Heart right ventricle (tissue), 16 donors: Measurements from ENCODE around the gene PGAP2. TPM values are rescaled to one million over a fixed set of nuclear protein-coding genes. Genes with fewer than 3 reads are reported as not detected.
A peak's percentile ranks its signal among the peaks of the same experiment; 100 is the strongest.

Experiments
- ATAC-seq, 8 donors: fragments of 200-7000 bp; cut with Tn5 transposase; one replicate each; pipeline ENCODE4 v1.9.1; 2020; ENCODE audit warnings: mild to moderate bottlenecking in 8 of 8, moderate library complexity in 8 of 8, moderate number of reproducible peaks in 1 of 8
- DNase-seq, 2 donors: peaks; one replicate each; pipeline ENCODE4 v3.0.0-alpha.2; 2020
- H3K27ac ChIP-seq, 10 donors: fragments of 200-600 bp; sonication (generic) in 2 of 10; one replicate each; pipeline versions ENCODE4 v1.5.0 to v1.8.0; 2020 to 2022; ENCODE audit warnings: mild to moderate bottlenecking in 3 of 10
- H3K27me3 ChIP-seq, 7 donors: fragments of 200-600 bp; one replicate each; pipeline ENCODE4 v1.8.0; 2021 to 2022; ENCODE audit warnings: mild to moderate bottlenecking in 2 of 7
- H3K36me3 ChIP-seq, 9 donors: fragments of 200-600 bp; sonication (generic) in 1 of 9; one replicate each; pipeline versions ENCODE4 v1.5.0 to v1.8.0; 2020 to 2022; ENCODE audit warnings: mild to moderate bottlenecking in 2 of 9
- H3K4me1 ChIP-seq, 9 donors: fragments of 200-600 bp; sonication (generic) in 1 of 9; one replicate each; pipeline versions ENCODE4 v1.5.0 to v1.8.0; 2020 to 2022; ENCODE audit warnings: mild to moderate bottlenecking in 4 of 9
- H3K4me3 ChIP-seq, 10 donors: fragments of 200-600 bp; sonication (generic) in 2 of 10; one replicate each; pipeline versions ENCODE4 v1.5.0 to v1.8.0; 2020 to 2022; ENCODE audit warnings: mild to moderate bottlenecking in 7 of 10, moderate library complexity in 2 of 10
- H3K9me3 ChIP-seq, 11 donors: fragments of 200-600 bp in 10 of 11; sonication (generic) in 2 of 11; one replicate each; pipeline versions ENCODE4 v1.5.0 to v1.8.0; 2013 to 2022; ENCODE audit warnings: mild to moderate bottlenecking in 2 of 11, control low read depth in 1 of 11, moderate library complexity in 1 of 11
- WGBS, 2 donors: extraction: QIAGEN DNeasy Blood & Tissue Kit; methylation state at CpG; one replicate each; pipeline ENCODE4 v1.1.7; 2013; ENCODE audit warnings: inconsistent platforms in 1 of 2; 5-methylcytosine and 5-hydroxymethylcytosine counted together
- intact Hi-C, 10 donors: fragments of 100-400 bp; cut with DNase I; formaldehyde crosslinking; loops; one replicate each; pipeline versions ENCODE4 v1.11.1 to v1.14.2; 2022
- polyA plus RNA-seq, 2 donors: library from polyadenylated mRNA; stranded (reverse); fragments of 200-250 nt; gene quantifications; one replicate each; pipeline ENCODE4 v1.2.3, GENCODE V29; 2013
- total RNA-seq, 10 donors: library from RNA; stranded (reverse); fragmentation: NEBNext Ultra II Directional in 3 of 10; extraction: Animal tissue kit (Norgen Biotek cat#: 25700) in 3 of 10; gene quantifications; one replicate each; pipeline versions ENCODE4 v1.2.1 to v1.2.4, GENCODE V29; 2021 to 2023
- TF ChIP-seq, protein P1 (sequence below), 9 donors: fragments of 200-600 bp; sonication (generic) in 2 of 9; IDR thresholded peaks; one replicate each; pipeline versions ENCODE4 v1.5.0 to v1.8.0; 2021 to 2022; ENCODE audit warnings: antibody characterized with exemption in 9 of 9, mild to moderate bottlenecking in 5 of 9, moderate library complexity in 1 of 9
- donor health status: Arrhythmogenic right ventricular cardiomyopathy.
- donor health status: ischemic (EF 13 %, LVEDD 7.1; RV severe dilation, severe dysfunction).
- donor health status: healthy with polysubstance abuse.
- donor health status: DM: no; HTN: yes; CAD: no.
- donor health status: DM: no; HTN: no; CAD: no.
- donor health status: ischemic (EF 25% LVEDD 6.9; RV normal size, moderate dysfunction).
- donor health status: ischemic (EF 25% LVEDD 5.7; RV mildly dilated, moderate dysfunction).
- donor health status: healthy.
- donor health status: DM: yes; HTN: yes; CAD: no.
- donor health status: Ischemic cardiomyopathy.
- donor health status: ischemic (EF 35%, LVEDD 5.7; RV mildly dilated, moderate dysfunction).
- donor health status: nonischemic (EF 11% LVEDD 7.7; RV severe dilation, severe dysfunction).
- donor health status: DM: yes; HTN: yes; CAD: no.
- donor health status: PGD.
- donor health status: ischemic (EF 29% LVEDD 5.4; RV normal size, mild dysfunction).
- donor health status: nonischemic (EF 23%, LVEDD 6.1; RV moderate dilation, normal function).

The PGAP2 gene
- total and polyA plus RNA-seq, 12 donors: 12.7 to 29.8 (median 20.9) TPM

DNA sequence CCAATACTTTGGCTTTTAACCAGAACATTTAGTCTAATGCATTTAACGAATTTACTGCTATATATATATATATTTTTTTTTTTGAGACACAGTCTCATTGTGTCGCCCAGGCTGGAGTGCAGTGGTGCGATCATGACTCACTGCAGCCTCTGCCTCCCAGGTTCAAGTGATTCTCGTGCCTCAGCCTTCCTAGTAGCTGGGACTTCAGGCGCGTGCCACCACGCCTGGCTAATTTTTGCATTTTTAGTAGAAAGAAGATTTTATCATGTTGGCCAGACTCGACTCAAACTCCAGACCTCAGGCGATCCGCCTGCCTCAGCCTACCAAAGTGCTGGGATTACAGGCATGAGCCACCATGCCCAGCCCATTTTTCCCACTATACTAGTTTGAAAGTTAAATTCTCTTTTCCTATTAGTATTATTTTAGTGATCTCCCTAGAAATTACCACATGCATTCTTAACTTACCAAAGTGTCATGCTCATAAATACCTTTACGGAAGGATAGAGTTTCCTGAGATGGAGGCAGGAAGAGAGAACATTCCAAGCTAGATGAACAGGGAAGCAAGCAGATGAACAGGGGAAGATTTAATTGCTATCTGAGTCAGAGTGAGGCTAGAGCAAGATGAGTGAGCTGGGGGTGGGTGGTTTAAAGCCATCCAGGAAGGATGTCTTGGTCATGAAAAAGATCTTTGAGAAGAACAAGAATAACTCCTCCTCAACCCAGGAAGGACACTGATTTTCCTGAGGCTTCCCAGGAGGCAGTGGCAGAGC lies 4.4 kb upstream of the PGAP2 start:
- Histone ChIP-seq H3K36me3 (no peaks in the 10 kb centered on the region), H3K4me3 (no peak overlapping the region), H3K27me3 (no peaks in the 10 kb centered on the region), H3K9me3 (no peaks in the 10 kb centered on the region), H3K4me1 (peaks cover 0 to 12% (median 4%) of the 10 kb centered on the region in 9 donors), H3K27ac (no peak overlapping the region)
- DNase-seq (no peak), ATAC-seq (no peak)
- intact Hi-C loops: no loop called here
- TF ChIP-seq, protein P1, sequence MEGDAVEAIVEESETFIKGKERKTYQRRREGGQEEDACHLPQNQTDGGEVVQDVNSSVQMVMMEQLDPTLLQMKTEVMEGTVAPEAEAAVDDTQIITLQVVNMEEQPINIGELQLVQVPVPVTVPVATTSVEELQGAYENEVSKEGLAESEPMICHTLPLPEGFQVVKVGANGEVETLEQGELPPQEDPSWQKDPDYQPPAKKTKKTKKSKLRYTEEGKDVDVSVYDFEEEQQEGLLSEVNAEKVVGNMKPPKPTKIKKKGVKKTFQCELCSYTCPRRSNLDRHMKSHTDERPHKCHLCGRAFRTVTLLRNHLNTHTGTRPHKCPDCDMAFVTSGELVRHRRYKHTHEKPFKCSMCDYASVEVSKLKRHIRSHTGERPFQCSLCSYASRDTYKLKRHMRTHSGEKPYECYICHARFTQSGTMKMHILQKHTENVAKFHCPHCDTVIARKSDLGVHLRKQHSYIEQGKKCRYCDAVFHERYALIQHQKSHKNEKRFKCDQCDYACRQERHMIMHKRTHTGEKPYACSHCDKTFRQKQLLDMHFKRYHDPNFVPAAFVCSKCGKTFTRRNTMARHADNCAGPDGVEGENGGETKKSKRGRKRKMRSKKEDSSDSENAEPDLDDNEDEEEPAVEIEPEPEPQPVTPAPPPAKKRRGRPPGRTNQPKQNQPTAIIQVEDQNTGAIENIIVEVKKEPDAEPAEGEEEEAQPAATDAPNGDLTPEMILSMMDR (IDR thresholded peaks at IDR 0.05): no peak
- 93 to 94% methylated on average over 11 of the region's 11 CpGs for WGBS, 2 donors

DNA sequence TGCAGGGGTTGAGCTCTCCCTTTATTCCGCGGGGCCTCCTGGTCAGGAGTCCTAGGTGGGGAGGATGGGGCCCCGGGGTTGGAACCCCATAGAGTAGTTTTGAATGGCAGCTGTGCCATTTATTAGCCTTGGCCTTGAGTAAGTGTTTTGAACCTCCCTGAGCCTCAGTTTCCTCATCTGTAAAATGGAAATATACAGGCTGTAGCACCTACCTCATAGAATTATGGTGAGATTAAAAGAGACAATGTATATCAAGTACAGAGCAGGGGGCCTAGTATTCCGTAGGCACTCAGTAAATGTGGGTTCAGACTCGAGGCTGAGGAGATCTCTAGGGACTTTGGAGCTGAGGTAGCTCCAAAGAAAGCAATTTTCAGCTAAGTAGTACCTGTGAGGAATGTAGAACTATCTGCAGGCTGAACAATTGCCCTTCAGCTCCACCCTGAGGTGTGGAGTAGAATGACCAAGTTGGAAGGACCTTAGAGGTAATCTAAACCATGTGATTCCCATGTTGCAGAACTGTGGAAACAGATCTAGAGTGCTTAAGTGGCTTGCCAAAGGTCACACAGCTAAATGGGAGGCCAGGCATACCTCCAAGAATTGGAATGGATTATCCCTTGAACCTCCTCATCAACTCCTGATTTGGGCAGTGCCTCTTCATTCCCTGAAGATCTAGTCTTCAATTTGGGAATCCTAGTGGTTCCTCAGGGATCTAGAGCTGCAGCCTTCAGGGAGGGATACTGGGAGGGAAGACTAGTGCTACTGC lies 682 bp downstream of the PGAP2 start:
- WGBS, 2 donors: 40 to 49% methylated on average over 5 of the region's 5 CpGs
- H3K9me3 ChIP-seq: no peaks in the 10 kb centered on the region
- H3K27ac ChIP-seq: peak overlapping the region in 9 of 10 donors; percentile 23 to 86 (median 77)
- no peaks in the 10 kb centered on the region for H3K36me3 ChIP-seq
- intact Hi-C loops: loop anchor here in 1 of 10 donors (5.0 kb wide), 1 partner anchor 33 kb away; the partner anchor contains the start of gene RHOG
- DNase-seq: no peak
- TF ChIP-seq, protein P1 (IDR thresholded peaks at IDR 0.05): peak in 5 of 9 donors; percentile 16 to 49 (median 39)
- H3K4me1 ChIP-seq: peaks cover 0 to 47% (median 25%) of the 10 kb centered on the region in 9 donors
- H3K27me3 ChIP-seq: no peaks in the 10 kb centered on the region
- peak in 7 of 8 donors; percentile 23 to 59 (median 46) for ATAC-seq
- peak overlapping the region; percentile 42 to 84 (median 78) for H3K4me3 ChIP-seq

DNA sequence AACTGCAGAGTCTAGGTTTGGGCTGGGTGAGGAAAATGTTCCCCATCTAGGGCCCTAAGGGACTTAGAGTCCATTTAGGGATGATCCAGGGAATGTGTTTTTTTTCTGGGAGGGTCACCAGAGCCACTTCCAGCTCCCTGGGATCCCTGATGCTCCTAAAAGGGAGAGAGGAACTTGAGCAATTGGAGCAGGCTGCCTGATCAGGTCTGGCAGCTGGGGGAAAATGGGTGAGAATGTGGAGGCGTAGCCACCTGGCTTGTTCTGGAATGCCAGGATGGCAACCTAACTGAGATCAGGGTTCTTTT lies 1.2 kb downstream of the PGAP2 start:
- DNase-seq: no peak

DNA sequence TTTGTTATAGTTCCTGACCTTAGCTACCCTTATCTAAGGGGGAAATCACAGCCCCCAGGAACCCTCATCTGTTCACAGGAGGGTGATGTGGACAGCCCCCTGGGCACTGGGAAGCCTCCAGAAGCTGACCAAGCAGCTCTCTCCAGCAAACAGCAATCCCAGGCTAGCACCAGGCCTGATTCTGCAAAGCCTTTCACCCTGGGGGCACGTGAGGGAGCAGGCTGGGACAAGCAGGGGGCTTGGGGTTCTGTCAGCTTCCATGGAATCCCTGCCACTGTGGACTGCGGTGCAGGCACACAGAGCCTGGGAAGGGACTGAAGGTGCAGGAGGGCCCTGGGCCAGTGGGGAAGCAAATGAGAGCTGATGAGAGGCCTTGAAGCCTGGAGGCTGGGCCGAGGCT lies 2.1 kb downstream of the PGAP2 start:
- Histone ChIP-seq H3K27me3 (no peaks in the 10 kb centered on the region), H3K36me3 (no peaks in the 10 kb centered on the region), H3K27ac (peak overlapping the region in 9 of 10 donors; percentile 13 to 86 (median 76)), H3K9me3 (no peaks in the 10 kb centered on the region), H3K4me3 (no peak overlapping the region), H3K4me1 (peaks cover 0 to 50% (median 25%) of the 10 kb centered on the region in 9 donors)
- 70 to 76% methylated on average over 3 of the region's 3 CpGs for WGBS, 2 donors
- intact Hi-C loops: no loop called here
- TF ChIP-seq, protein P1 (IDR thresholded peaks at IDR 0.05): no peak
- no peak for DNase-seq
- peak in 3 of 8 donors; percentile 8 to 20 (median 11) for ATAC-seq

More for the DNA sequence above, 1.2 kb downstream of the PGAP2 start:
- intact Hi-C loops: loop anchor here in 1 of 10 donors (5.0 kb wide), 1 partner anchor 33 kb away; the partner anchor contains the start of gene RHOG
- peaks cover 0 to 47% (median 25%) of the 10 kb centered on the region in 9 donors for H3K4me1 ChIP-seq
- H3K27me3 ChIP-seq: no peaks in the 10 kb centered on the region
- H3K36me3 ChIP-seq: no peaks in the 10 kb centered on the region
- 95 to 100% methylated on average over 1 of the region's 1 CpG for WGBS, 2 donors
- TF ChIP-seq, protein P1 (IDR thresholded peaks at IDR 0.05): no peak
- no peak for ATAC-seq
- H3K4me3 ChIP-seq: no peak overlapping the region
- H3K27ac ChIP-seq: peak overlapping the region in 7 of 10 donors; percentile 13 to 86 (median 76)
- H3K9me3 ChIP-seq: no peaks in the 10 kb centered on the region
